Pancreas (tissue), 10 donors: ENCODE data around the gene GFRA1. TPM values are rescaled to one million over a fixed set of nuclear protein-coding genes. Genes with fewer than 3 reads are reported as not detected.

Experiments used
- ATAC-seq, 4 donors: fragments of 200-7000 bp; cut with Tn5 transposase; one replicate each; pipeline versions ENCODE4 v1.8.0 to v1.9.1; 2020; ENCODE audit warnings: mild to moderate bottlenecking in 4 of 4, moderate library complexity in 4 of 4
- DNase-seq, 6 donors: peaks; one replicate each; pipeline ENCODE4 v3.0.0-alpha.2; 2020
- FAIRE-seq: peaks from 2 replicates; lab custom pipeline; 2012; peaks lifted over from hg19 to GRCh38; lab: Jason Lieb, UNC
- H3K27ac ChIP-seq, 4 donors: fragments of 200-600 bp; sonication (generic); 1 replicate in 3 of 4; 2 replicates in 1 of 4; pipeline versions ENCODE4 v1.5.0 to v1.8.0; 2020
- H3K27me3 ChIP-seq, 4 donors: fragments of 200-600 bp; one replicate each; pipeline ENCODE4 v1.8.0; 2021
- H3K36me3 ChIP-seq, 3 donors: fragments of 200-600 bp; sonication (generic) in 1 of 3; one replicate each; pipeline versions ENCODE4 v1.5.0 to v1.8.0; 2020 to 2021
- H3K4me1 ChIP-seq, 3 donors: fragments of 200-600 bp; one replicate each; pipeline ENCODE4 v1.8.0; 2021
- H3K4me3 ChIP-seq, 4 donors: fragments of 200-600 bp; sonication (generic) in 2 of 4; one replicate each; pipeline versions ENCODE4 v1.5.0 to v1.8.0; 2020 to 2021
- H3K9me3 ChIP-seq, 4 donors: fragments of 200-600 bp; one replicate each; pipeline ENCODE4 v1.8.0; 2021
- WGBS, 2 donors: extraction: QIAGEN DNeasy Blood & Tissue Kit; methylation state at CpG; one replicate each; pipeline ENCODE4 v1.1.7; 2013; 5-methylcytosine and 5-hydroxymethylcytosine counted together
- intact Hi-C, 3 donors: fragments of 100-400 bp; cut with DNase I; formaldehyde crosslinking; loops; one replicate each; pipeline versions ENCODE4 v1.11.1 to v1.14.2; 2022
- polyA plus RNA-seq, 2 donors: library from polyadenylated mRNA; stranded (reverse); fragments of 200-250 nt; gene quantifications; one replicate each; pipeline ENCODE4 v1.2.3, GENCODE V29; 2013
- total RNA-seq, 6 donors: library from RNA; stranded (reverse); fragmentation: NEBNext Ultra II Directional in 4 of 6; extraction: Animal tissue kit (Norgen Biotek cat#: 25700) in 4 of 6; gene quantifications; one replicate each; pipeline versions ENCODE4 v1.2.1 to v1.2.4, GENCODE V29; 2021 to 2023
- TF ChIP-seq, protein P1 (sequence below), 4 donors: fragments of 200-600 bp; sonication (generic) in 3 of 4; IDR thresholded peaks; one replicate each; pipeline versions ENCODE4 v1.5.0 to v1.8.0; 2021; ENCODE audit warnings: antibody characterized with exemption in 4 of 4
- donor health status: healthy with polysubstance abuse.
- donor health status: DM: no; HTN: no; CAD: no; lungs with moderate emphysema.
- donor health status: DM: no; HTN: no; CAD: no.
- donor health status: control.
- donor health status: control.
- donor health status: Bipolar disorder and iron deficiency.
- donor health status: DM: yes; HTN: yes; CAD: no.
- donor health status: DM: no; HTN: no; CAD: no.
- donor health status: DM: no; HTN: no; CAD: no.
- donor health status: DM: yes; HTN: yes; CAD: no.

The GFRA1 gene
- total and polyA plus RNA-seq, 8 donors = 0.61 to 4.4 (median 1.3) TPM

DNA sequence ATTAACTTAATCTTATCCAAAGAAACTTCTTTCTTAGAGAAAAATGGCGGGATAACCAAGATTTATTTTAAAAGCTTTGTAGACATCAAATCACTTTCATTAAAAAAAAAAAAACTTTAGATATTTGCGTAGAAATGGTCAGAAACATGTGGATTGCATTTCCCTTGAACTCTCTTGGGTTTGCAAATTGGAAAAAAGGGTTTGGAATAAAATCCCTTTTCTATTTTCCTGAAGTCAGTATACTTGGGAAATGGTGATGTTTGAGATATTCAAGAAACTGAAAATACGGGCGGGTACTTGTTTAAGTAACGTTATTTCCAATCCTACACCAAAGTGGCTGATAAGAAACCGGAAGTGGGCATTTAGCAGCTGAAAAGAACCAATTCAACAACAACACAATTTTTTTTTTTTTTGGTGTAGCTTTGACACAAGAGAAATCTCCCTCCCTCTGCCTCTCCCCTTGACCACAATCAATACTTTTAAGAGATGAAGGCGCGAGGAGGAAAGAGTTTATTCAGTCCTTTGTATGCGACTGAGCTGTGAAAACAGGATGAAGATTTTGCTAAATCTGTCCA lies 13.7 kb upstream of the GFRA1 start:
- Histone ChIP-seq H3K27me3 (peaks cover 0 to 3% (median 0%) of the 10 kb centered on the region in 4 donors), H3K4me1 (no peaks in the 10 kb centered on the region), H3K4me3 (no peak overlapping the region), H3K27ac (no peak overlapping the region), H3K36me3 (no peaks in the 10 kb centered on the region), H3K9me3 (no peaks in the 10 kb centered on the region)
- ATAC-seq = no peak
- DNase-seq = no peak
- FAIRE-seq = no peak
- intact Hi-C loops = no loop called here
- WGBS, 2 donors = 49 to 51% methylated on average over 9 of the region's 9 CpGs
- TF ChIP-seq, protein P1, sequence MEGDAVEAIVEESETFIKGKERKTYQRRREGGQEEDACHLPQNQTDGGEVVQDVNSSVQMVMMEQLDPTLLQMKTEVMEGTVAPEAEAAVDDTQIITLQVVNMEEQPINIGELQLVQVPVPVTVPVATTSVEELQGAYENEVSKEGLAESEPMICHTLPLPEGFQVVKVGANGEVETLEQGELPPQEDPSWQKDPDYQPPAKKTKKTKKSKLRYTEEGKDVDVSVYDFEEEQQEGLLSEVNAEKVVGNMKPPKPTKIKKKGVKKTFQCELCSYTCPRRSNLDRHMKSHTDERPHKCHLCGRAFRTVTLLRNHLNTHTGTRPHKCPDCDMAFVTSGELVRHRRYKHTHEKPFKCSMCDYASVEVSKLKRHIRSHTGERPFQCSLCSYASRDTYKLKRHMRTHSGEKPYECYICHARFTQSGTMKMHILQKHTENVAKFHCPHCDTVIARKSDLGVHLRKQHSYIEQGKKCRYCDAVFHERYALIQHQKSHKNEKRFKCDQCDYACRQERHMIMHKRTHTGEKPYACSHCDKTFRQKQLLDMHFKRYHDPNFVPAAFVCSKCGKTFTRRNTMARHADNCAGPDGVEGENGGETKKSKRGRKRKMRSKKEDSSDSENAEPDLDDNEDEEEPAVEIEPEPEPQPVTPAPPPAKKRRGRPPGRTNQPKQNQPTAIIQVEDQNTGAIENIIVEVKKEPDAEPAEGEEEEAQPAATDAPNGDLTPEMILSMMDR (IDR thresholded peaks at IDR 0.05) = no peak

DNA sequence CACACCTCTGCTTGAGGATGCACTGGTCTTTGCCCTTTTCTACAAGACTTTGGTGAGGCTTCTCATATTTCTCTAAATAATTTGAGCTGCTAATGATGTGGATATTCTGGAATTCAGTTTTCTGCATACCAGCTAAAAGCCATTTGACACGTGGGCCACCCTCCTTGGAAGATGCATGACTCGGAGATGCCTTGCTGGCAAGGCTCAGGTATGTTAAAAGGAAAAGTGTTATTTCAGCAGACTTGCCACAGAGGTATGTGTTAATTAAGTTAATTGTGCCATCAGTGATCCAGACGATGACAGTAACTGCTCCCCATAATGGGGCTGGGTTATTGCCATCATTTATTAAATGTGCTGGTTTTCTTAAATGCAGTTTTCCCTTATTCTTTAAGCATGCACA lies 8.8 kb upstream of the GFRA1 start:
- Histone ChIP-seq H3K27me3 (no peaks in the 10 kb centered on the region), H3K4me1 (no peaks in the 10 kb centered on the region), H3K9me3 (no peaks in the 10 kb centered on the region), H3K36me3 (no peaks in the 10 kb centered on the region), H3K27ac (no peak overlapping the region), H3K4me3 (no peak overlapping the region)
- 60 to 70% methylated on average over 3 of the region's 3 CpGs for WGBS, 2 donors
- TF ChIP-seq, protein P1 (IDR thresholded peaks at IDR 0.05) = no peak
- ATAC-seq = no peak
- FAIRE-seq = no peak
- intact Hi-C loops = no loop called here
- DNase-seq = no peak

DNA sequence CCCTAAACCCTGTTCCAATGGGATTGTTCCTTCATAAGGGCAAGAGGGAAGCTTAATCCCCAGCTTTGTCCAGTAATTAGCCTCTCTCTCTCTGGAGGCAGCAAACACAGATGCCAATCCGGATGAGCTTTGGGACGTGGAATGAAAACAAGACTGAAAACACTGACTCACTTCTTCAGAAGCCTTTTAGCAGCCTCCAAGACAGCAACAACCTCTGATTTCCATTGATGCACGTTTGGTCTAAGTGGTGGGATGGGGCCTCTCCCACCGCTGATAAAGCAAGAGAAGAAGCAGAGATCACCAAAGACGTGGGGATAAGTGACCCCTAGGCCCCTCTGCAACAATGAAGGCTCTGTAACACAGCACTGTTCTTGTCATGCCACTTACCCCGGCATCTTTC lies 5.8 kb upstream of the GFRA1 start:
- Histone ChIP-seq H3K4me1 (peaks cover 0 to 3% (median under 1%) of the 10 kb centered on the region in 3 donors), H3K9me3 (no peaks in the 10 kb centered on the region), H3K4me3 (no peak overlapping the region), H3K27ac (no peak overlapping the region), H3K27me3 (peaks cover 0 to 10% (median 0%) of the 10 kb centered on the region in 4 donors), H3K36me3 (no peaks in the 10 kb centered on the region)
- no peak for DNase-seq
- TF ChIP-seq, protein P1 (IDR thresholded peaks at IDR 0.05) = no peak
- intact Hi-C loops = no loop called here
- FAIRE-seq = no peak
- ATAC-seq = no peak
- WGBS, 2 donors = 71 to 76% methylated on average over 6 of the region's 6 CpGs

DNA sequence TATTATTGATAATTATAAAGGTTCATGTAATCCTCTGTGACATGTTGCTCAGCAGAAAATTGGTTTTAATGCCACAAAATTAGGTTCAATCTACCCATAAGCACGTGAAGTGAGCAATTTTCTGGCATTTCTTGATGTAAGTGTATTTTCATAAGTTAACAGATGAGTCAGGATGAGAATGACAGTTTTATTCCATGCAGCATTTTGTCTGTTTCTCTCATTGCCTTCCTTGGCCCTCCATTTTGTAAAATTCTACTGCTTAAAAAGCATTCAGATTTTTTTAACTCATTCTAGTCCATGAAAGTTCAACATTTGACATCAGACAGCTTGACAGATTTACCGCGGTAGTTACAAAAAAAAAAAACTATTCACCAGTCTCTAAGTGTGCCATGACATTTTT lies 4.0 kb upstream of the GFRA1 start:
- DNase-seq = no peak
- TF ChIP-seq, protein P1 (IDR thresholded peaks at IDR 0.05) = no peak
- H3K4me3 ChIP-seq = no peak overlapping the region
- no peak overlapping the region for H3K27ac ChIP-seq
- ATAC-seq = no peak
- intact Hi-C loops = no loop called here
- H3K4me1 ChIP-seq = peaks cover 0 to 3% (median 3%) of the 10 kb centered on the region in 3 donors
- H3K36me3 ChIP-seq = no peaks in the 10 kb centered on the region
- H3K9me3 ChIP-seq = no peaks in the 10 kb centered on the region
- WGBS, 2 donors = 94% methylated on average over 3 of the region's 3 CpGs
- no peak for FAIRE-seq
- peaks cover 0 to 14% (median 0%) of the 10 kb centered on the region in 4 donors for H3K27me3 ChIP-seq
